ENCODE data around the gene GAS7. TPM values are rescaled to one million over a fixed set of nuclear protein-coding genes. Genes with fewer than 3 reads are reported as not detected.

The GAS7 gene
- total RNA-seq, 4 donors from 2014 or later = 24.7 to 43.3 (median 38.4) TPM

GRCh38 chr17:10121971-10122707 lies 76.3 kb downstream of the GAS7 start:
- TF ChIP-seq CTCF (IDR thresholded peaks at IDR 0.05; ENCODE audit: low read depth) = no peak

GRCh38 chr17:10120749-10121148 lies 77.7 kb downstream of the GAS7 start:
- TF ChIP-seq CTCF (IDR thresholded peaks at IDR 0.05; ENCODE audit: low read depth) = no peak

- TF ChIP-seq CTCF (IDR thresholded peaks at IDR 0.05; ENCODE audit: low read depth) = no peak
Measured at GRCh38 chr17:10120109-10120485, 78.3 kb downstream of the GAS7 start.

GRCh38 chr17:10119203-10120108 lies 79.0 kb downstream of the GAS7 start:
- no peak for TF ChIP-seq CTCF (IDR thresholded peaks at IDR 0.05; ENCODE audit: low read depth)

- no peak for TF ChIP-seq CTCF (IDR thresholded peaks at IDR 0.05; ENCODE audit: low read depth)
Measured at GRCh38 chr17:10118788-10119130, 79.6 kb downstream of the GAS7 start.

- no peak for TF ChIP-seq CTCF (IDR thresholded peaks at IDR 0.05; ENCODE audit: low read depth)
Measured at GRCh38 chr17:10117581-10118001, 80.8 kb downstream of the GAS7 start.

GRCh38 chr17:10116753-10117420 lies 81.5 kb downstream of the GAS7 start:
- TF ChIP-seq CTCF (IDR thresholded peaks at IDR 0.05; ENCODE audit: low read depth) = no peak

All from subcutaneous adipose tissue (tissue), 4 donors.